ENCODE measurements around the gene ACTL8.

The ACTL8 gene

DNA sequence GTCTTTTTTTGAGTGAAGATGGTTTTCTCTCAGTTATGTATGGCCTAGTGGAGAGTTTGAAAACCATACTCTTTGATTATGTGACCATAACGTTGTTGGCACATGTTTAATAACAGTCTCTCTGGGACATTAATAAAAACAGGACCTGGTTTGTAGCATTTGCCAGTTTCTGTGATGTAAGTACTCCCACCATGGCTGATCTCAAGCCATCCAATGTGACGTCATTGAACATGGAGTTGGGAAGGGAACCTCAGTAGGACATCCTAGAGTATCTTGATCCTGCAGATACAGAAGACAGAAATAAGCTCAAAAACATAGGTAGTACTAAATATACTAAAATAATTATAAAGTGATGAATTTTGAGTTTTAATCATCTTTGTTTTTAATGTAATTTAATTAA, 107.0 kb downstream of the ACTL8 start:
- Histone ChIP-seq H3K9me3 (ENCODE audit: control insufficient read depth, low read length) (no peaks in the 10 kb centered on the region), H3K27me3 (replicated peaks; ENCODE audit: control insufficient read depth, insufficient read depth, low read length, poor library complexity, severe bottlenecking) (no peaks in the 10 kb centered on the region), H3K27ac (ENCODE audit: insufficient read depth, low read length, poor library complexity, severe bottlenecking) (no peak overlapping the region), H3K4me1 (ENCODE audit: control insufficient read depth, insufficient read depth, low read length, poor library complexity, severe bottlenecking) (no peaks in the 10 kb centered on the region), H3K4me3 (ENCODE audit: insufficient read depth, low read depth, low read length, poor library complexity, severe bottlenecking) (no peak overlapping the region), H3K36me3 (ENCODE audit: control insufficient read depth, insufficient read depth, low read length) (no peaks in the 10 kb centered on the region)
- DNase-seq: no peak

DNA sequence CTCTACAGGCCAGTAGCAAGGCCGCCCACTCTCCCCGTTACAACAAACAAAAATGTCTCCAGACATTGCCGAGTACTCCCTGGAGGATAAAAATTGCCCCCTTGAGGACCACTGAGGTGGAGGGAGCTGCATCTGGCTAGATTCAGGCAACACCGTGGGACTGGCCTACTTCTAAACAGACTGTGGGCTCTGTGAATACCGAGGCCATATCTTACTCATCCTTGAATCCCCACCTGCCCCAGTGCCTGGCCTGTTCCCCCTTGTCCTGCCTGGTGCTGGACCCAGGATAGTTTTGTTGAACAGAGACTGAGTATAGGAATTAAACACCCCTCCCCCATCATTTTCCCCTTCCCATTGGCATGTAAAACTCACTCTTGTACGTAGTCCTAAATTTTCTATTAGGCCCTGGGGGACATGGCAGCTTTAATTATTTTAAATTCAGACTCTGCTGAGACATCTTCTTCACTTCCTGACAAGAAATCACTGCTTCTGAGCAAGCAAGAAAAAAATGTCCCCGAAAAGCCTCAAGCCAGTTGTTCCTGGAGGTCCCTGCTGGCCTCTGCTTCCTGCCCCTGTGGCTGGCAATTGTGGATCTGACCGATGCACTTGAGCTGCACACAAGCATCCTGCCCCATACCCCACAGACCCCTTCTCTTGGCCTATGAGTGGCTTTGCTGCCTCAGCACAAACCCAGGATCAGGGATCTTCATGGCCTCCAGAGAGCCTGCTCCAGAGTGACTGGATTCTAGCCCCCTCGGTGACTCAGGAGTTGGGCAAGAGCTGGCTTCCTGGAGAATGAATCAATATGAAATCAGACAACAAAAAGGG, 111.0 kb downstream of the ACTL8 start:
- Histone ChIP-seq H3K4me1 (ENCODE audit: control insufficient read depth, insufficient read depth, low read length, poor library complexity, severe bottlenecking) (no peaks in the 10 kb centered on the region), H3K27ac (ENCODE audit: insufficient read depth, low read length, poor library complexity, severe bottlenecking) (no peak overlapping the region), H3K27me3 (replicated peaks; ENCODE audit: control insufficient read depth, insufficient read depth, low read length, poor library complexity, severe bottlenecking) (no peaks in the 10 kb centered on the region), H3K9me3 (ENCODE audit: control insufficient read depth, low read length) (no peaks in the 10 kb centered on the region), H3K4me3 (ENCODE audit: insufficient read depth, low read depth, low read length, poor library complexity, severe bottlenecking) (no peak overlapping the region), H3K36me3 (ENCODE audit: control insufficient read depth, insufficient read depth, low read length) (no peaks in the 10 kb centered on the region)
- no peak for DNase-seq

DNA sequence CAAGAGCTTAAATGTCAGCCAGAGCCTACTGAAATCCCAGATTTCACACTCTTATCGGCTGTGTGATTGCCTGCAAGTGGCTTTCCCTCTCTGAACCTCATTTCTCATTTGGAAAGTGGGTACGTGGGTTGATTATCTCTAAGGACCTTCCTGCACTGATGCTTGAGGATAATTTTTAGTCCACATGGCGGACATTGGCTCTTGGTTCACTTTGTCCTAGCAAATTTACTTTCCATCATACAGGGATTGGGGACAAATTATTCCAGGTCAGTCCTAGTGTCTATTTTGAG, 111.6 kb downstream of the ACTL8 start:
- Histone ChIP-seq H3K27me3 (replicated peaks; ENCODE audit: control insufficient read depth, insufficient read depth, low read length, poor library complexity, severe bottlenecking) (no peaks in the 10 kb centered on the region), H3K36me3 (ENCODE audit: control insufficient read depth, insufficient read depth, low read length) (no peaks in the 10 kb centered on the region), H3K4me3 (ENCODE audit: insufficient read depth, low read depth, low read length, poor library complexity, severe bottlenecking) (no peak overlapping the region), H3K4me1 (ENCODE audit: control insufficient read depth, insufficient read depth, low read length, poor library complexity, severe bottlenecking) (no peaks in the 10 kb centered on the region), H3K9me3 (ENCODE audit: control insufficient read depth, low read length) (no peaks in the 10 kb centered on the region), H3K27ac (ENCODE audit: insufficient read depth, low read length, poor library complexity, severe bottlenecking) (no peak overlapping the region)
- no peak for DNase-seq

DNA sequence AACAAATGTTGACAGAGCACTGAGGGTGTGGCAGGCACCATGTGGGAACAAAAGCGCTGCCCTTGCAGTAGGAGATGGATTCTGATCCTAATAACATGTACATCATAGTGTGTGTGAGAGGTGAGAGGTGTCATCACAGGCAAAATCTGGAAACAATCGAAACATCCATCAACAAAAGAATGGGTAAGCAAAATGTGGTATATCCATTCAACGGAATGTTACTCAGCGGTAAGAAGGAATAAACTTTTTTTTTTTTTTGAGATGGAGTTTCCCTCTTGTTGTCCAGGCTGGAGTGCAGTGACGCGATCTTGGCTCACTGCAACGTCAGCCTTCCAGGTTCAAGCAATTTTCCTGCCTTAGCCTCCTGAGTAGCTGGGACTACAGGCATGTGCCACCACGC, 112.3 kb downstream of the ACTL8 start:
- DNase-seq: no peak
- no peaks in the 10 kb centered on the region for H3K36me3 ChIP-seq (ENCODE audit: control insufficient read depth, insufficient read depth, low read length)
- H3K4me1 ChIP-seq (ENCODE audit: control insufficient read depth, insufficient read depth, low read length, poor library complexity, severe bottlenecking): no peaks in the 10 kb centered on the region
- H3K27ac ChIP-seq (ENCODE audit: insufficient read depth, low read length, poor library complexity, severe bottlenecking): no peak overlapping the region
- no peaks in the 10 kb centered on the region for H3K27me3 ChIP-seq (replicated peaks; ENCODE audit: control insufficient read depth, insufficient read depth, low read length, poor library complexity, severe bottlenecking)
- no peaks in the 10 kb centered on the region for H3K9me3 ChIP-seq (ENCODE audit: control insufficient read depth, low read length)
- no peak overlapping the region for H3K4me3 ChIP-seq (ENCODE audit: insufficient read depth, low read depth, low read length, poor library complexity, severe bottlenecking)

DNA sequence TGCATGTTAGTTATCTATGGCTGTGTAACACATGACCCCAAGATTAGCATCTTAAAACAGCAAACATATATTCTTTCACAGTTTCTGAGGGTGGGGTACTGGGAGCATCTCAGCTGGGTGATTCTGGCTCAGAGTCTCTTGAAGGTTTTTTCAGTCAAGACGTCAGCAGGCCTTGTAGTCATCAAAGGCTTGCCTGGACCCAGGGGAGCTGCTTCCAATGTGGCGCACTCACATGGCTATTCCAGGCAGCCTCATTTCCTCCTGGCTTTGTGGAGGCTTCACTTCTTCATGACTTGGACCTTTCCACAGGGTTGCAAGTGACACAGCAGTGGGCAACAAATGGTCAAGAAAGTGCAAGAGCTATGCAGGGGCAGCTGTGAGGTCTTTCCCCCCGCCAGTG, 114.7 kb downstream of the ACTL8 start:
- Histone ChIP-seq H3K27me3 (replicated peaks; ENCODE audit: control insufficient read depth, insufficient read depth, low read length, poor library complexity, severe bottlenecking) (no peaks in the 10 kb centered on the region), H3K9me3 (ENCODE audit: control insufficient read depth, low read length) (no peaks in the 10 kb centered on the region), H3K27ac (ENCODE audit: insufficient read depth, low read length, poor library complexity, severe bottlenecking) (no peak overlapping the region), H3K4me3 (ENCODE audit: insufficient read depth, low read depth, low read length, poor library complexity, severe bottlenecking) (no peak overlapping the region), H3K36me3 (ENCODE audit: control insufficient read depth, insufficient read depth, low read length) (no peaks in the 10 kb centered on the region), H3K4me1 (ENCODE audit: control insufficient read depth, insufficient read depth, low read length, poor library complexity, severe bottlenecking) (no peaks in the 10 kb centered on the region)
- no peak for DNase-seq

DNA sequence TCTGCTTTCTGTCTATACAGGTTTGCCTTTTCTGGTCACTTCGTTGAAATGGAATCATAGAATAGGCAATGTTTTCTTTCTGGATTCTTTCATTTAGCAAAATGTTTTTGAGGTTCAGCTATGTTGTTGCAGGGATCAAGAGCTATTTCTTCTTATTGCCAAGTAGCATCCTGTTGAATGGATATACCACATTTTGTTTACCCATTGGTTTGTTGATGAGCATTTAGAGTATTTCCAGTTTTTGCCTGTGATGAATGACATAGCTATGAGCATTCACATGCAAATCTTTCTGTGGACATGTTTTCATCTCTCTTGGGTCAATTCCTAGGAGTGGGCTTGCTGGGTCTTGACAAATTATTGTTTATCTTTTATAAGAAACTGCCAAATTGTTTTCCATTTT, 115.5 kb downstream of the ACTL8 start:
- H3K9me3 ChIP-seq (ENCODE audit: control insufficient read depth, low read length): no peaks in the 10 kb centered on the region
- no peaks in the 10 kb centered on the region for H3K4me1 ChIP-seq (ENCODE audit: control insufficient read depth, insufficient read depth, low read length, poor library complexity, severe bottlenecking)
- H3K27ac ChIP-seq (ENCODE audit: insufficient read depth, low read length, poor library complexity, severe bottlenecking): no peak overlapping the region
- H3K4me3 ChIP-seq (ENCODE audit: insufficient read depth, low read depth, low read length, poor library complexity, severe bottlenecking): no peak overlapping the region
- no peak for DNase-seq
- no peaks in the 10 kb centered on the region for H3K27me3 ChIP-seq (replicated peaks; ENCODE audit: control insufficient read depth, insufficient read depth, low read length, poor library complexity, severe bottlenecking)
- H3K36me3 ChIP-seq (ENCODE audit: control insufficient read depth, insufficient read depth, low read length): no peaks in the 10 kb centered on the region

DNA sequence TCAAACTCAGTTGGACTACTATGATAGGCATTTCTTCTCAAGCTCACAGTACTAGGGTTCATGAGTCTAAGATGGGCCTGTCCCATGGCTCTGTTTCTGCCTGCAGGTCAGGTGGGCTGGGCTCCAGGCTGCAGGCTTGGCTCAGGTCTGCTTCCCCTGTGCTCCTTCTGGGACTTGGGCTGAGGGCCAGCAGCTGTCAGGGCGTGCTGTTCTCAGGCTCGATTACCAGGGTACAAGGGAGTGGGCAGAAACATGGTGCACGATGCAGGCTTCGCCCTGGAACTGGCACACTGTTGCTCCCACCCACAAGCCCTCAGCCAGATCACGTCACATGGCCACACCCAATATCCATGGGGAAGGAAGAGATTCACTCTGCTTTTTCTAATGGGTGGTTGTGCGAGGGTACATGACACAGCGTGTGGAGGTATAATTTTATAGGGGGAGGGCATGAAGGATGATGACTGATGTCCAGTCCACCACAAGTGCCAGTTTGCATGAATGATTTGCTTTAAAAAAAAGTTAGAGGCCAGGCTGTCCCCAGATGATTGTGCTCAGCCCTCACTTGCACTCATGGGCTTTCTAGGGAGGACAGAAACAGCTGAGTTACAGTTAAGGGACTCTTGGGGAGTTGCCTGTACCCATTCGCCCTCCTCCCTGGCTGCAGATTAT, 118.0 kb downstream of the ACTL8 start:
- H3K27me3 ChIP-seq (replicated peaks; ENCODE audit: control insufficient read depth, insufficient read depth, low read length, poor library complexity, severe bottlenecking): no peaks in the 10 kb centered on the region
- no peak for DNase-seq
- H3K36me3 ChIP-seq (ENCODE audit: control insufficient read depth, insufficient read depth, low read length): no peaks in the 10 kb centered on the region
- no peaks in the 10 kb centered on the region for H3K9me3 ChIP-seq (ENCODE audit: control insufficient read depth, low read length)
- no peak overlapping the region for H3K4me3 ChIP-seq (ENCODE audit: insufficient read depth, low read depth, low read length, poor library complexity, severe bottlenecking)
- H3K27ac ChIP-seq (ENCODE audit: insufficient read depth, low read length, poor library complexity, severe bottlenecking): no peak overlapping the region
- no peaks in the 10 kb centered on the region for H3K4me1 ChIP-seq (ENCODE audit: control insufficient read depth, insufficient read depth, low read length, poor library complexity, severe bottlenecking)

DNA sequence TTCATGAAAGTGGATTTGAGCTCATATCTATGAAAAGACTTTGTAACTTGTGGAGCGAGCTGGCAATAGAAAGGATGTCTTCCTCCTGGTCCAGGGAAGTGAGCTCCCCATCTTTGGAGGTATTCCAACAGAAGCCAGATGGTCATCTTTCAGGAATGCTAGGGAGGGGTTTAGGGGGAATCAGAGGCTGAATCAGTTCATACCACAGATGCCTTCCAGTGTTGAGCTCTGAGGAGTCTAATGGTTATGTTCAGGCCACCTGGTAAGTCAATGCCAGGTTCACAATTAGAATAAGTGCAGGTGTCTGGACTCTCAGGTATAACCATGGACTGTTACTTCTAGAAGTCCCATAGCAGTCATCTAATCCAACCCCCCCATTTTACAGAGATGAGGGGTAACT, 119.1 kb downstream of the ACTL8 start:
- no peaks in the 10 kb centered on the region for H3K27me3 ChIP-seq (replicated peaks; ENCODE audit: control insufficient read depth, insufficient read depth, low read length, poor library complexity, severe bottlenecking)
- H3K9me3 ChIP-seq (ENCODE audit: control insufficient read depth, low read length): no peaks in the 10 kb centered on the region
- H3K27ac ChIP-seq (ENCODE audit: insufficient read depth, low read length, poor library complexity, severe bottlenecking): no peak overlapping the region
- H3K36me3 ChIP-seq (ENCODE audit: control insufficient read depth, insufficient read depth, low read length): no peaks in the 10 kb centered on the region
- no peak for DNase-seq
- no peaks in the 10 kb centered on the region for H3K4me1 ChIP-seq (ENCODE audit: control insufficient read depth, insufficient read depth, low read length, poor library complexity, severe bottlenecking)
- H3K4me3 ChIP-seq (ENCODE audit: insufficient read depth, low read depth, low read length, poor library complexity, severe bottlenecking): no peak overlapping the region

DNA sequence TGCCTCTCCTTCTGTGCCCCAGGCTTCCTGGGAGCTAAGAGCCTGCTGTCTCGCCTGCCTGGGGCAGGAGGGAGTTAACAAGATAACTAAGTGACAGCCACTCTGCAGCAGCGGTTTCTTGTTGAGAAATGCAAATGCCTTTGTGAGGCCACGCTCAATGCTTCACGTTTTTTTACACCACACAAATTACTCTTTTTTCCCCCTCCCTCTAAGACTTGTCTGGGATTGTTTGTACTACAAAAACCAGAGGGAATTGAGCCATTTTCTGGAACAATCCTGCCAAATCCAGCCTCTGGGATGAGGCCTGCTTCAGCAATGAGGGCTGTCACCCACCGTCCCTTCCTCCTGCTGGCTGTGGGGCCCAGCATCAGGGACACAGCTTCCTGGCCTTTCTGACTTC, 119.6 kb downstream of the ACTL8 start:
- Histone ChIP-seq H3K9me3 (ENCODE audit: control insufficient read depth, low read length) (no peaks in the 10 kb centered on the region), H3K36me3 (ENCODE audit: control insufficient read depth, insufficient read depth, low read length) (no peaks in the 10 kb centered on the region), H3K4me1 (ENCODE audit: control insufficient read depth, insufficient read depth, low read length, poor library complexity, severe bottlenecking) (no peaks in the 10 kb centered on the region), H3K27me3 (replicated peaks; ENCODE audit: control insufficient read depth, insufficient read depth, low read length, poor library complexity, severe bottlenecking) (no peaks in the 10 kb centered on the region), H3K27ac (ENCODE audit: insufficient read depth, low read length, poor library complexity, severe bottlenecking) (no peak overlapping the region), H3K4me3 (ENCODE audit: insufficient read depth, low read depth, low read length, poor library complexity, severe bottlenecking) (no peak overlapping the region)
- no peak for DNase-seq

DNA sequence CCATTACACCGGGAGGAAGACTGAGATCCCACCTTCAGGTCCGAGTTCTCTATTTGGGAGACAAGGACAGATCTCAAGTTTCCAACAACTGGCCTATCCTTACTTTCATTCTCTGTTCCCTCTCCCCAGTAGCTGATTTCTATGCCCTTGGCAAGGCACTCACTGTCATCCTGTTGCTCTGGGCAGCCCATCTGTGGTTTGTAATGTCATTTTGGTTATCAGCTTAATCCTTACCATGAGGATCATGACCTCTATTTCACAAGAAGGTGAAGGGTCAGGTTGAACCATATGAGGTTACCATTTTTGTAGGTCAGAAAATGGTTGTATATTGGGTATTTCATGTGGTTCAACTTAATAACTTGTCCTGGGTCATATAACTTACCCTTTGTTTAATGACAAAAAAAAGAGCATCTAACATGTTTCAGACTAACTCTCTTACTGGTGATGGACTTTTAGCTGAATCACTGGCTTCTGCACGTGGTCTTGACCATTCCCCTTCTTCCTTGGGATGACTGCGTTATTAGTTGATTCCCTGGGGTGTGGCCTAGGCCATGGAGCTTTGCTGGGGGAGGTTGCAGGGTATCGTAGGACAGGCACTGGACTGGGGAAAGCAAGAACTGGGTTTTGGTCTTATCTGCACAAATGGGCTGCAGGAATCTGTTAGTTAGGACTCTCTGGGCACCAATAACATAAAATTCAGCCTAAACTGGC, 120.2 kb downstream of the ACTL8 start:
- no peaks in the 10 kb centered on the region for H3K4me1 ChIP-seq (ENCODE audit: control insufficient read depth, insufficient read depth, low read length, poor library complexity, severe bottlenecking)

More for the DNA sequence above, 120.2 kb downstream of the ACTL8 start:
- Histone ChIP-seq H3K9me3 (ENCODE audit: control insufficient read depth, low read length) (no peaks in the 10 kb centered on the region), H3K27me3 (replicated peaks; ENCODE audit: control insufficient read depth, insufficient read depth, low read length, poor library complexity, severe bottlenecking) (no peaks in the 10 kb centered on the region), H3K27ac (ENCODE audit: insufficient read depth, low read length, poor library complexity, severe bottlenecking) (no peak overlapping the region), H3K4me3 (ENCODE audit: insufficient read depth, low read depth, low read length, poor library complexity, severe bottlenecking) (no peak overlapping the region), H3K36me3 (ENCODE audit: control insufficient read depth, insufficient read depth, low read length) (no peaks in the 10 kb centered on the region)
- no peak for DNase-seq
